Suprapubic skin (tissue), 4 donors: Measurements from ENCODE around the gene MN1.

Experiments
- CTCF ChIP-seq, 2 donors: fragments of 200-600 bp in 1 of 2; fragments of 450-650 bp in 1 of 2; sonication (generic) in 1 of 2; IDR thresholded peaks; one replicate each; pipeline ENCODE4 v1.5.1; 2016 to 2019; ENCODE audit warnings: antibody characterized with exemption in 2 of 2, mild to moderate bottlenecking in 1 of 2, moderate library complexity in 1 of 2
- EP300 ChIP-seq: sonication (generic); formaldehyde crosslinking; IDR thresholded peaks from one replicate; pipeline ENCODE4 v1.6.1; 2017; ENCODE audit warnings: antibody characterized with exemption
- POLR2A ChIP-seq, 2 donors: fragments of 450-650 bp; IDR thresholded peaks; one replicate each; pipeline ENCODE4 v1.6.1; 2017; ENCODE audit warnings: antibody characterized with exemption in 2 of 2, mild to moderate bottlenecking in 2 of 2, moderate library complexity in 2 of 2
- POLR2AphosphoS5 ChIP-seq, 3 donors: sonication (generic); formaldehyde crosslinking; IDR thresholded peaks; one replicate each; pipeline ENCODE4 v1.6.1; 2017; ENCODE audit warnings: antibody characterized with exemption in 3 of 3

GRCh38 chr22:27802346-27803073 lies 954 bp upstream of the MN1 start:
- no peak for TF ChIP-seq CTCF (IDR thresholded peaks at IDR 0.05)
- no peak for TF ChIP-seq POLR2AphosphoS5 (IDR thresholded peaks at IDR 0.05)
- TF ChIP-seq POLR2A (IDR thresholded peaks at IDR 0.05): no peak
- TF ChIP-seq EP300: no peak
